GM19438 (cell line): ENCODE data around the gene MRPL22.
"Not testable (repeated sequence)": the region's sequence is repeated elsewhere in the genome, so short reads cannot be mapped to it uniquely, and the experiment has no call there.

Source experiments
- ATAC-seq: cut with Tn5 transposase; IDR thresholded peaks from one replicate; pipeline ENCODE4 v1.9.1; 2021; ENCODE audit warnings: low read depth; ENCODE audit not compliant: unreplicated experiment

Gene MRPL22

DNA sequence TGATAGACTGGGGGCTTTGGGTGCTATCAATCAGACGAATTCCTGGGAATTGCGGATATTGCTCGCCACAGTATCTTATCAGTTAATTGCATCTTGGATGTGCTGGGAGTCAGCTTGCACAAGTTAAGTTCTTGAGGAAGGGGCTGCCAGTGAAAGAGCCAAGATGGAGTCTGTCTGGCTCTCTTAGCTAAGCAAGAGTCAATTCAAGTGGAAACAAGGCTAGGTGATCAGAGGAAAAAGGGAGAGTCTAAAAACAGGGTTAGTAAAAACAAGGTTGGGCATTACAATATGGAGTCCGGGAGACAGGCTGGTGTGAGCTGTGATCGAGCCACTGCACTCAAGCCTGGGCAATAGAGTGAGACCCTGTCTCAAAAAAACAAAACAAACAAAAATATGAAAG lies 1.5 kb upstream of the MRPL22 start:
- not testable (repeated sequence) for ATAC-seq

DNA sequence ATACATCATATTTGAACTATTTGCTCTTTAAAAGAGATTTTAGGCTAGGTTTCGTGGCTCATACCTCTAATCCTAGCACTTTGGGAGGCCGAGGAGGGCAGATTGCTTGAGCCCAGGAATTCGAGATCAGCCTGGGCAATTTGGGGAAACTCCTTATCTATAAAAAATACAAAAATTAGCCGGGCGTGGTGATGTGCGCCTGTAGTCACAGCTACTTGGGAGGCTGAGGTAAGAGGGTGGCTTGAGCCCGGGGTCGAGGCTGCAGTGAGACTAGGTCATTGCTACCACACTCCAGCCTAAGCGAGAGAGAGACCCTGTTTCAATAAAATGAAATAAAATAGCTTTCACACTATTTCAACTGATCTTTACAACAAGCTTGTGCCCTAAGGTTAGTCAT lies 500 bp upstream of the MRPL22 start:
- no peak for ATAC-seq

DNA sequence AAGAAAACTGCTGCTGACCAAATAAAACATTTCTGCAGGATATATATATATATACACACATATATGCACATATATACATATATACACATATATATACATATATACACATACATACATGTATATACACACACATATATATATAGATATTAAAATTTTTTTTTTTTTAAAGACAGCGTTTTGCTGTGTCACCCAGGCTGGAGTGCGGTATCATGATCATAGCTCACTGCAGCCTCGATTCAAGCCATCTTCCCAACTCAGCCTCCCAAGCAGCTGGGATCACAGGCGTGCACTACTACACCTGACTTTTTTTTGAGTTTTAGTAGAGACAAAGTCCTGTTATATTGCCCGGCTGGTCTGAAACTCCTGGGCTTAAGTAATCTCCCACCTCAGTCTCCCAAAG lies 2.7 kb downstream of the MRPL22 start:
- no peak for ATAC-seq

DNA sequence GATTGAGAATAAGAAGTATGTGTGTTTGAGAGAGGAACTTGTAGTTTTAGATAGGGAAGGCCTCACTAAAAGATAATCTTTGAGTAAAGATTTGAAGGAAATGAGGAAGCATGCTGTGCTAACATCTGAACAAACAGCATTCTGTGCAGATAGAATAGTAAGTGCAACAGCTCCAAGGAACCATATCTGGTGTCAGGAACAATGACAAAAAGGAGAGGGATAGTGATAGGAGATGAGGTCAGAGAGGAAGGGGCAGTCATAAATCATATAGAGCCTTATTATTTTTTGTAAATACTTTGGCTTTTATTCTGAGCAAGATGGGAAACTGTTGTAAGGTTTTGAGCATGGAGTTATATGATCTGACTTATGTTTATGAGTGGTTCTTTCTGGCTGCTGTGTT lies 3.8 kb downstream of the MRPL22 start:
- ATAC-seq: no peak

DNA sequence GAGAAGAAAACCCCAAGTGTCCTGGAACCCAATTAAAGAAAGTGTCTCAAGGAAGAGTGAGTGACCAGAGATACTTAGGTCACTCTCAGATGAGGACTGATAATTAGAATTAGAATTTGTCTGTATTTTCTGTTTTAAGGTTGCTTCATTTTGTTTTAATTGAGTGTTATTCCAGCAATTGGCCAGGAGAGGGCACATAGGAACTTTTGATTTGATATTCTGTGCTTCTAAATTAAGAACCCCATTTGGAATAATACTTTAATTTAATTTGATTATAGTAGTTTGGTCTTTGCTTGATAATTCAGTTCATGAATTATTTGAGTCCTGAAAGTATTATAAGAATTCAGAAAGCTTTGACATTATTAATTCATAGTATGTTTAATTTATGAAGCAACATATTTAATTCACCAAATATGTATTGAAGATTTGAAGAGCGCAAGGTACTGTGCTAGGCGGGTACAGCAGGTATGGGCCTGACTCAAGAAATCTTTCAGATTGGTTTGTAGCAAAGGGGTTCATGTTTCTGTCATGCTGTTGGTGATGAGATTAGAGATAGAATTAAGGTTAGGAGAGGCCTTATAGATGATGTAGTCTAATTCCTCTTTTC lies 4.9 kb downstream of the MRPL22 start:
- no peak for ATAC-seq

DNA sequence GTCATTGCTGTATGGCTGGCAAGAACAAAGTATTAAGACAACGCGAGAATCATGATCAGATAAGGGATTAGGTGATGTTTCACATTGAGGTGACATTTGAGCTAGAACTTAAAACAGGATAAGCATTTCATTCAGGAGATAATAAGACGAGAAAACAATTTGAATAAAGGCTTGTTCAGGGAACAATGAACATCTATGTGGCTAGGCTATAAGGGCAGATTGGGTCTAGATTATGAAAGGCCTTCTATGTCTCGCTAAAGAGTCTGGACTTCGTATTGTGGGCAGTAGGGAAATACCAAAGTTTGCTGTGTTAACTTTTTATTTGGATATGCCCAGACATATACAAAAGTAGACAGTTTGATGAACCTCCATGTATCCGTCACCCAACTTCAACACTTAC lies 6.9 kb downstream of the MRPL22 start:
- no peak for ATAC-seq

DNA sequence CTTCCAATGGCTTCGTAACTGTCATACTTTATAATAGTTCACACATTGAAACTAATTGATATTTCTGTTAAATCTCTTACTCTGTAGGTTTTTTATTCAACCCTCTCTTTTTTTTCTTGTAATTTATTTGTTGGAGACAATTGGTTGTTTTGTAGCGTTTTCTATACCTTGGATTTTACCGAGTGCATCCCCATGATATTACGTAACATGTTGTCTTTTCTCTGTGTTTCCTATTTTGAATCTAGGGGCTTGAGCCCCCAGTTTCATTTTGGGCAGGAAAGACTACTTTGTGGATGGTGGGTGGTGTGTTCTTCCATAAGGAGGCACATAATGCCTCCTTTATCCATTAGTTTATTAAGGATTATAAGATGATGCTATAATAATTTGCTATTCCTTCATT lies 7.4 kb downstream of the MRPL22 start:
- no peak for ATAC-seq

DNA sequence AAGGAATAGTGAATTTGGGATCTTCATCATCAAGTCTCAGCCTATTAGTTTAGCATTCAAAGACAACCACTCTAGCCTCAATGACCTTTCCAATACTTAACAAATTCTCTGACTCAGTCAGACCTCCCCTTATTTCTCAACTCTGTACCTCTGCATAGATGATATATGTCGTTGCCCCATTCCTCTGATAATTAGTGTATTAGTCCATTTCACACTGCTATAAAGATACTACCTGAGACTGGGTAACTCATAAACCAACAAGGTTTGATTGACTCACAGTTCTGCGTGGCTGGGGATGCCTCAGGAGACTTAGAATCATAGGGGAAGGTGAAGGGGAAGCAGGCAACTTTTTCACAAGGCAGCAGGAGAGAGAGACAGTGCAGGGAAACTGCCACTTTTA lies 8.9 kb downstream of the MRPL22 start:
- ATAC-seq: no peak

DNA sequence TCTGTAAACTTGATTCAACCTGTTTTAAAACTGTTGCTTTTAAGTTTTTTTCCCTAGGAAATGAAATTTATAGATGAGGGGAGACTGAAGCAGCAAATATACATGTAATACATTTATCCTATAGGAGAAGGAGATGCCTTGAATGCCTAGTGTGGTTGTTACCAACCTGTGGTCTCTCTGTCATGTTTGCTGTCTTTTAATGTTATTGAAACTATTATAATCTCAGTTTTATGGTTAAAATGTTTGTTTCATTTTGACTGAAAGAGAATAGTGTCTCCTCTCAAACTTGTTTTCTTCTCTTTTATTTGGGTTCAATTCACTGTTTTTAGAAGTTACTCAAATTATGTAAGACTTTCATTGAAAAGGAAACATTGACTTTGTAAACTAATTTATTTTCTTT lies 15.8 kb downstream of the MRPL22 start:
- no peak for ATAC-seq

DNA sequence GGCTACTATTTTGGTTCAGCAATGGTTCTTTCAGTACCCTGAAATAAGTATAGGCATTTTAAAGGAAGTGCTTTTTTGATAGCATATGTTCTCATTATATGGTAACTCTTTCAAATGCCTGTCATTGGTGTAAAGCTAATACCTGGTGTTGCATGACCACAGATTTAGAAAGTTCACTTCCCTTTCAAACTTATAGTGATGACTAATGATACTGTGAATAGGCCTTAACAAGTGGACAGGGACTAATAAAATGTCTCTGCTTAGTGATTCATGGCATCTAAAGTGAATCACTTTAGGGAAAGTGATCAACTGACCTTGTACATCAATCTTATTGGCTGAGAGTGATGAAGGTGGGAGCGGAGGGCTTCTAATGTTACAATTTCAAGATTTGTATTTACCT lies 21.6 kb downstream of the MRPL22 start:
- peak; percentile 91 for ATAC-seq

DNA sequence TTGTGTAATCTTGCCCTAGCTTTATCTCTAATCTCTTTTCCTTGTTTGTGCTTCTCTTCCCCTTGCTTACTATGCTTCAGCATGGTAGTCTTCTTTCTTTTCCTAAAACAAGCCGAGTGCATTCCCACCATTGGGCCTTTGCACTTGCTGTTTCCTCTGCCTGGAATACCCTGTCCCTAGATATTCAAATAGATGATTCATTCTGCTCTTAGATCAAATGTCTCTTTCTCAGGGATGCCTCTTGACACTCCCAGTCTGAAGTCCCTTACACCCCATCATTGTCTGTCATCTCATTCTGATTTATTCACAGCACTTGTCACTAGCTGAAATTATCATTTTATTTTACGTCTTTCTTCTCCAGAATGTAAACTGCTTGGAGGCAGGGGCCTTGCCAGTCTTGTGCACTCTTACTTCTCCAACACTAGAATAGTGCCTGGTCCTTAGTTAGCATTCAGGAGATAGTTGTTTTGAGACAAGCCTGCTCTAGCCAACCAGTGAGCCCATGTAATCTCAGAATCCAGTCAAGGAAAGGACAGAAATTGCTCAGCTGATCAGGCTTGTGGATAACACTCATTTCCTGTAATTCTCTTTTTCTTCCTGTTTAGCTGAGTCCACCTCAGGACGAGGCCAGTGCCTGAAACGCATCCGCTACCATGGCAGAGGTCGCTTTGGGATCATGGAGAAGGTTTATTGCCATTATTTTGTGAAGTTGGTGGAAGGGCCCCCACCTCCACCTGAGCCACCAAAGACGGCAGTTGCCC lies 25.4 kb downstream of the MRPL22 start:
- ATAC-seq: no peak

DNA sequence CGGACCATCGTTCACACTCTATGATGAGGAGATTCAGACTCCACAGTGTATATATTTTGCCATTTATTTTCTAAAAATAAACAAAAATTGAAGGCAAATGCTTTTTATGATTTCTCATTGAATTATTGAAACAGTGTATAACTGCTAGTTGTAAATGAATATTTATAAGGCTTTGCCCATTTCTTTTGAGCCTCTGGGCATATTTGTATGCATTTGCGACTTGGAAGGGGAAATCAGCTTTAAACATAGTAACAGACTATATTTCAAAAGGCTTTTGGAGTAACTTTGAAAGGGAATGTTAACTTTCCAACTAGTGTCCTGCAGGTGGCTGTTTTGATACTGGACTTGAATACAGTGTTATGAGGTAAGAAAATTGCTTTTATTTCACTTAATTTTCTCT lies 26.0 kb downstream of the MRPL22 start:
- ATAC-seq: no peak

DNA sequence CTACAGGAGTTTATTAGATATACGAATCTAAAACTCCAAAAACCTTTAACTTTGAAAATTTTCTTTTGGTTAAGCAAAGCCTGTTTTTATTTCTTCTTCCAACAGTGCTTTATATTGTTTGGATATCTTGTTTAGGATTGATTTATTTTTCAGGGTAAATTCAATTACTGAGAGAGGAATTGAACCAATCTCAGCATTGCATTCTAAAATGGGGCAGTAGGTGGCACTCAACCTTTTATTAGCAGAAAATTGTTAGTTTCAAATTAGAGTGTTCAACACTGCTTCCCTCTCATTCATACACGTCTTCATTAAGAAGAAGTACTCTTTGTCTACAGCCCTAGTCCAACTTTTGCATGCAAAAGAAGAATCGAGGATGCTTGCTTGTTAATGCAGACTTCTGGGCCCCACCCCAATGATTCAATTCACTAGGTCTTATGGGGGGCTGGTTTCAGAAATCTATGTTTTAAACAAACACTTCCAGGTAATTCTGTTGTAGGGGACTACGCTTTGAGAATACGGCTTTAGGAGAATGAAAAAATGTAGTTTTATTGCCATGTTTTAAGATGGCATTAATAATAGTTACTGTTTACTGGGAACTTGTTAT lies 26.6 kb downstream of the MRPL22 start:
- no peak for ATAC-seq

DNA sequence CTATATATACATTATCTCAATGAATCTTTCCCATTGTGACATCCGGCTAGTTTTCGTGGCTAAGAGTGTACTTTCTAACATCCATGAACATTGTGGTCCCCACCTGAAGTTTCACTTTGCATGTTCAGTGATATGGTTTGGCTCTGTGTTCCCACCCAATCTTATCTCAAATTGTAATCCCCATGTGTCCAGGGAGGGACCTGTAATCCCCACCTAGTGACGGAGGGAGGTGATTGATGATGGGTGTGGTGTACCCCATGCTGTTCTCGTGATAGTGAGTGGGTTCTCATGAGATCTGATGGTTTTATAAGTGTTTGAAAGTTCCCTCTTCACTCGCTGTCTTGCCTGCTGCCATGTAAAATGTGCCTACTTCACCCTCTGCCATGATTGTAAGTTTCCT lies 28.1 kb downstream of the MRPL22 start:
- ATAC-seq: no peak

DNA sequence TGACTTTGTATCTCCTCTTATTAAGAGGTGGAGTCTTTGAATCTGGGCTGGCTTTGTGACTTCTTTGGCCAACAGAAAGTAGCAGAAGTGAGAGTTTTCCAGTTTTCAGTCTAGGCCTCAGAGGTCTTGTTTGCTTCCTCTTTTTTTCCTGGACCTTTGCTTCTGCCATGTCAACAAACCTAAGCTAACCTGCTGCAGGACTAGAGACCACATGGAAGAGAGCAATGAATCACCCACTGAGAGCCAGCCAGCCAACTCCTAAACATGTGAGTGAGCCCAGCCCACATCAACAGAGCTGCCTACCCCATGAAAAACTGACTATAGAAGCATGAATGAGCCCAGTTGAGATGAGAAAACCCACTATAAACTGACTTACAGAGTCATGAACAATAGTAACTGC lies 29.9 kb downstream of the MRPL22 start:
- no peak for ATAC-seq

DNA sequence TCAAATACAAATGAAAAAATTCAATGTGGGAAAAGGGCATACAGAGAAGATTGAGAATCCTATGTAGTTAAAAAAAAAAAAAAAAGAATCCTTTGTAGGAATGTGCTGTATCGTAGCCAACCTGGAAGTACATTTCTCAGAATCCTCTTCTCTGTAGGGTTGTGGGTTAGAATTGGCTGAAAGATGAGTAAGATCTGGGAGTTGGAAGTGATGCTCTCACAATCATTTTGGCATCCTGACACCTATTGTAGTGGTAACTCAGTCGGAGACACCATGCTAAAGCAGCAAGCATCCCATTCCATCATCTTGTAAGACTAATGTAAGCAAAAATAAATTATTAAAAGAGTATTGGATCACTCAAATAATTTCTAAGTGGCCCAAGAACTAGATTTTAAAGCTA lies 30.6 kb downstream of the MRPL22 start:
- ATAC-seq: no peak

DNA sequence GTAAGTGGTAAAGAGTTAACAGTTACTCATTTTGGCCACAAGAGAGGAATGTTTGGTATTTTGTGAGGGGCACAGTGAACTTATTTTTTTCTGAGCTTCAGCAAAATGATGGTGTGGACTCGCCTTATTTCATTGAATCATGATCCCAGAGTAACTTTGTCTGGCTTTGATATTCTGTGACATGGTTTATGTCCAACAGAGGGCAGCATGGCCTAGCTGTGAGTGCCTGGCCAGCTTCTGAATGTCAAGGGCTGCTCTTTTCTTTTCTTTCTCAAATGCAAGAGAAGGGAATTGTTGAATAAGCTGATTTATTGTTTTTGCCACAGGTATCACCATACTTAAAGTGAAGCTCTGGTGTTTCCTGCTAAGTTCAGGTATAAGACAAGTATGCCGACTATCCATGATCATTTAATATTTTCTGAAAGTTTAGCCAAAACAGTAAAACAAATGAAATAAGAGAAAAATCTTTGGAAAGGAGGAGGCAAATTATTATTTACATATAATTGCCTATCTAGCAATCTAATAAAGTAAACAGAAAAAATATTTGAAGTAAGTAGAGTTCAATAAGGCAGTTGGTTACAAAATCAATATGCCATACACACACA lies 31.7 kb downstream of the MRPL22 start:
- no peak for ATAC-seq

DNA sequence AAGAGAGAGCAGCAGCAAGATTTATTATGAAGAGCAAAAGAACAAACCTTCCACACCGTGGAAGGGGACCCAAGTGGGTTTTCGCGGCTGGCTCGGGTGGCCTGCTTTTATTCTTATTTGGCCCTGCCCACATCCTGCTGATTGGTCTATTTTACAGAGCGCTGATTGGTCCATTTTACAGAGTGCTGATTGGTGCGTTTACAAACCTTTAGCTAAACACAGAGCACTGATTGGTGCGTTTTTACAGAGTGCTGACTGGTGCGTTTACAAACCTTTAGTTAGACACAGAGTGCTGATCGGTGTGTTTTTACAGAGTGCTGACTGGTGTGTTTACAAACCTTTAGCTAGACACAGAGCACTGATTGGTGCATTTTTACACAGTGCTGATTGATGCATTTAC lies 35.2 kb downstream of the MRPL22 start:
- ATAC-seq: not testable (repeated sequence)

DNA sequence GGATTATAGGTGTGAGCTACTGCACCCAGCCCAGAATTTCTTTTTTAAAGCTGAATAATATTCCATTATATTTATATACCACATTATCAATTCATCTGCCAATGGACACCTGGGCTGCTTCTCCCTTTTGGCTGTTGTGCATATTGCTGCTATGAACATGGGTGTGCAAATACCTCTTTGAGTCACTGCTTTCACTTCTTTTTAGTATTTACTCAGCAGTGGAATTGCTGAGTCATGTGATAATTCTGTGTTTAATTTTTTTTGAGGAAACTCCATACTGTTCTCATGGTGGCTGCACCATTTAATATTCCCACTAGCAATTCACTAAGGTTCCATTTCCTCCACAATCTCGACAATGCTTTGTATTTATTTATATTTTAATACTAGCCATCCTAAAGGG lies 36.5 kb downstream of the MRPL22 start:
- no peak for ATAC-seq

DNA sequence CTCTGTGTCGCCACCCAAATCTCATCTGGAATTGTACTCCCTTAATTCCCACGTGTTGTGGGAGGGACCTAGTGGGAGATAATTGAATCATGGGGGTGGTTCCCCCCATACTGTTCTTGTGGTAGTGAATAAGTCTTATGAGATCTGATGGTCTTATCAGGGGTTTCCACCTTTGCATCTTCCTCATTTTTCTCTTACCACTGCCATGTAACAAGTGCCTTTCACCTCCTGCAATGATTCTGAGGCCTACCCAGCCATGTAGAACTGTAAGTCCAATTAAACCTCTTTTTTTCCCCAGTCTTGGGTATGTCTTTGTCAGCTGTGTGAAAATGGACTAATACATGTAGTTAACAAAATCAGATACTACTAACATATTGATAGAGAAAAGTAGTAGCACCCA lies 37.4 kb downstream of the MRPL22 start:
- not testable (repeated sequence) for ATAC-seq

DNA sequence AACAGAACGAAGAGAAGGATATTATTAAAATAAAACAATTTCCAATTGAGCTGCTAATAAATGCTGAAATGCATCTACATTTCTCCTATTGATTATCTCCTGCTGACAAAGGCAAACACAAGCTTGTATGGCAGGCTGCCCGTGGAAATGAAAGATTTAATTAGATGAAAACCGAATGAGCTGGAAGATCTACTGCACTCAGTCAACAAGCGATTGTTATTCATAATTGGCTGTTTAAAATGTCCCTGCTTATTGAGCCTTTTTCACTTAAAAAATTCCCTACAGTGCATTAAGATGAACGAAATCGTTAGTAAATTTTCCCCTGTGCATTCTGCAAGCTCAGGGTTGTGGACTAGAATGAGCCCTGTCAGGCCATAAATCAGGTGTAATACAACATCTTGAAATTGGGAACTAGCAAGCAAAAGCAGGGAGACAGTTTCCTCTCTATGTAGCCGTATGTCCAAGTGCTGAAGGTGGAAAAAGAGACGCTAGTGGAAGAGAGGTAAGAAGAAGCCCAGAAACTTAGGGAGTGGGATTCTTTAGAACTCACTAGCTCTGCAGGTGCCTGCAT lies 44.2 kb downstream of the MRPL22 start:
- ATAC-seq: no peak
